Measurements from ENCODE around the gene DMKN. TPM values are rescaled to one million over a fixed set of nuclear protein-coding genes. Genes with fewer than 3 reads are reported as not detected.

Gene DMKN
- total RNA-seq, 1 donor from 2014 or later: not detected

- Histone ChIP-seq H3K36me3 (ENCODE audit: control insufficient read depth in 3 of 3, insufficient read depth in 3 of 3, low read length in 3 of 3) (no peaks in the 10 kb centered on the region), H3K9ac (ENCODE audit: low read depth in 1 of 3, low read length in 3 of 3) (no peak overlapping the region), H3K27ac (ENCODE audit: low read depth, low read length) (no peak overlapping the region), H3K9me3 (ENCODE audit: control insufficient read depth in 3 of 3, low read length in 3 of 3) (no peaks in the 10 kb centered on the region), H3K4me3 (ENCODE audit: low read length in 3 of 3) (peak overlapping the region in 2 of 3 donors; percentile 54), H3K4me1 (ENCODE audit: control insufficient read depth in 3 of 3, insufficient read depth in 3 of 3, low read length in 3 of 3) (peaks cover 0 to 5% (median 3%) of the 10 kb centered on the region in 3 donors), H3K27me3 (ENCODE audit: control insufficient read depth in 3 of 3, insufficient read depth in 3 of 3, low read length in 3 of 3) (peaks cover 57 to 68% (median 65%) of the 10 kb centered on the region in 3 donors)
Observed at GRCh38 chr19:35557539-35558399, 44.3 kb upstream of the DMKN start.

GRCh38 chr19:35556846-35557538, 43.5 kb upstream of the DMKN start:
- peaks cover 0 to 5% (median 3%) of the 10 kb centered on the region in 3 donors for H3K4me1 ChIP-seq (ENCODE audit: control insufficient read depth in 3 of 3, insufficient read depth in 3 of 3, low read length in 3 of 3)
- H3K4me3 ChIP-seq (ENCODE audit: low read length in 3 of 3): no peak overlapping the region
- H3K9me3 ChIP-seq (ENCODE audit: control insufficient read depth in 3 of 3, low read length in 3 of 3): no peaks in the 10 kb centered on the region
- no peak overlapping the region for H3K9ac ChIP-seq (ENCODE audit: low read depth in 1 of 3, low read length in 3 of 3)
- no peak overlapping the region for H3K27ac ChIP-seq (ENCODE audit: low read depth, low read length)
- H3K27me3 ChIP-seq (ENCODE audit: control insufficient read depth in 3 of 3, insufficient read depth in 3 of 3, low read length in 3 of 3): peaks cover 57 to 62% (median 57%) of the 10 kb centered on the region in 3 donors
- H3K36me3 ChIP-seq (ENCODE audit: control insufficient read depth in 3 of 3, insufficient read depth in 3 of 3, low read length in 3 of 3): no peaks in the 10 kb centered on the region

DNA sequence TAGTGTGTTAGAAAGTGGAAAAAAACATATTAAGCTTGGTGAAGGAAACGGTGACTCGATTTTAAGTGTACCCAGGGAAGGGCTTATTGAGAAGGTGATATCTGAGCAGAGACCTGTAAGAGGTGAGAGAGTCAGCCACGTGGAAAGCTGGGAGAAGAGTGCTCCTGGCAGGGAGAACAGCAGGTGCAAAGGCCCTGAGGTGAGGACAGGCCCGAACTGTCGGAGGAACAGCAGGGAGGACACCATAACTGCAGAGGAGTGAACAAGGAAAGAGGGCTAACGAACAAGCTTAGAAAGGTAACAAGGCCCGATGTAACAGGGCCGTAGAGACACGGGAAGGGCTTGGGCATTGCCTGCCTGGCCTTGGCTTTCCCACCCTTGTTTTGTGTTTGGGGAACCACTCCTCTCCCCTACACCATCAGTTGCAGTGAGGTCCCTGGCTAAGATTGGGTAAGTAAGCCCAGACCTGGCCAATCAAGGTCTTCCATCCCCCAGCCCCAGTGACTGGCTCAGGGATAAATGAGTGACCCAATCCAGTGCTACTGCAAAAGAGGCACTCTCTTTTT, 42.7 kb upstream of the DMKN start:
- peaks cover 51 to 56% (median 51%) of the 10 kb centered on the region in 3 donors for H3K27me3 ChIP-seq (ENCODE audit: control insufficient read depth in 3 of 3, insufficient read depth in 3 of 3, low read length in 3 of 3)
- H3K9ac ChIP-seq (ENCODE audit: low read depth in 1 of 3, low read length in 3 of 3): no peak overlapping the region
- H3K4me3 ChIP-seq (ENCODE audit: low read length in 3 of 3): no peak overlapping the region
- no peak overlapping the region for H3K27ac ChIP-seq (ENCODE audit: low read depth, low read length)
- H3K36me3 ChIP-seq (ENCODE audit: control insufficient read depth in 3 of 3, insufficient read depth in 3 of 3, low read length in 3 of 3): no peaks in the 10 kb centered on the region
- H3K4me1 ChIP-seq (ENCODE audit: control insufficient read depth in 3 of 3, insufficient read depth in 3 of 3, low read length in 3 of 3): peaks cover 0 to 5% (median 3%) of the 10 kb centered on the region in 3 donors
- no peaks in the 10 kb centered on the region for H3K9me3 ChIP-seq (ENCODE audit: control insufficient read depth in 3 of 3, low read length in 3 of 3)

DNA sequence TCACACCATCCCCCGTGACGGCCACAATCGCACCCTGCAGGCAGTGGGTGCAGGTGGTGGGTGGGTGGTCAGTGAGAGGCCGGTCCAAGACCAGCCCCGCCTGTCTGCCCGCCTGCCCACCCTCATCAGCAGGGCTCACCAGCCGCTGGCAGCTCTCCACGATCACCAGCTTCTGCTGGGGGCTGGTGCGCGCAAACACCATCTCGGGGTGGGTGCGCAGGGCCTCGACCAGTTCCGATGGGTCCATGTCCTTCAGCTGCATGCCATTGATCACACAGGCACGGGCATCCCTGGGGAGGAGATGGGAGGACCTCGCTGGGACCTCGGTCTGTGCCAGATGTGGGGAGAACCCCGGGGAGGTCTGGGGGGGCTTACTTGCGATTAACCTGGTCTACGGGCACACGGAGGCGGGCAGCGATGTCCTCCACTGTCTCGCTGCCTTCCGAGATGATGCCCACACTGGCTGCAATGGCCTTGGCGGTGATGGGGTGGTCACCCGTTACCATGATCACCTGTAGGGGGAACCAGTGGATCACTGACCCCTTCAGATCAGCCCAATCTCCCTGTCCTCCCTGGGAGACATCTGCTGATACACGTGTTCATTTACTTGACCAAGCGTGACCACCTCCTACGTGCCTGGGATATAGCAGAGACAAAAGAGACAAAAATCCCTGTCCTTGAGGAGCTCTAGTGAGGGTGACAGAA, 42.0 kb upstream of the DMKN start:
- H3K27ac ChIP-seq (ENCODE audit: low read depth, low read length): no peak overlapping the region
- peaks cover 45 to 50% (median 45%) of the 10 kb centered on the region in 3 donors for H3K27me3 ChIP-seq (ENCODE audit: control insufficient read depth in 3 of 3, insufficient read depth in 3 of 3, low read length in 3 of 3)
- no peak overlapping the region for H3K4me3 ChIP-seq (ENCODE audit: low read length in 3 of 3)
- no peak overlapping the region for H3K9ac ChIP-seq (ENCODE audit: low read depth in 1 of 3, low read length in 3 of 3)
- no peaks in the 10 kb centered on the region for H3K9me3 ChIP-seq (ENCODE audit: control insufficient read depth in 3 of 3, low read length in 3 of 3)
- H3K4me1 ChIP-seq (ENCODE audit: control insufficient read depth in 3 of 3, insufficient read depth in 3 of 3, low read length in 3 of 3): peaks cover 0 to 5% (median 3%) of the 10 kb centered on the region in 3 donors
- H3K36me3 ChIP-seq (ENCODE audit: control insufficient read depth in 3 of 3, insufficient read depth in 3 of 3, low read length in 3 of 3): peaks cover 0 to 2% (median 0%) of the 10 kb centered on the region in 3 donors

- H3K27ac ChIP-seq (ENCODE audit: low read depth, low read length): no peak overlapping the region
- peaks cover 32 to 38% (median 32%) of the 10 kb centered on the region in 3 donors for H3K27me3 ChIP-seq (ENCODE audit: control insufficient read depth in 3 of 3, insufficient read depth in 3 of 3, low read length in 3 of 3)
- peaks cover 0 to 5% (median 3%) of the 10 kb centered on the region in 3 donors for H3K4me1 ChIP-seq (ENCODE audit: control insufficient read depth in 3 of 3, insufficient read depth in 3 of 3, low read length in 3 of 3)
- no peak overlapping the region for H3K9ac ChIP-seq (ENCODE audit: low read depth in 1 of 3, low read length in 3 of 3)
- no peak overlapping the region for H3K4me3 ChIP-seq (ENCODE audit: low read length in 3 of 3)
- peaks cover 0 to 2% (median 0%) of the 10 kb centered on the region in 3 donors for H3K36me3 ChIP-seq (ENCODE audit: control insufficient read depth in 3 of 3, insufficient read depth in 3 of 3, low read length in 3 of 3)
- no peaks in the 10 kb centered on the region for H3K9me3 ChIP-seq (ENCODE audit: control insufficient read depth in 3 of 3, low read length in 3 of 3)
Observed at GRCh38 chr19:35554076-35554475, 40.6 kb upstream of the DMKN start.

DNA sequence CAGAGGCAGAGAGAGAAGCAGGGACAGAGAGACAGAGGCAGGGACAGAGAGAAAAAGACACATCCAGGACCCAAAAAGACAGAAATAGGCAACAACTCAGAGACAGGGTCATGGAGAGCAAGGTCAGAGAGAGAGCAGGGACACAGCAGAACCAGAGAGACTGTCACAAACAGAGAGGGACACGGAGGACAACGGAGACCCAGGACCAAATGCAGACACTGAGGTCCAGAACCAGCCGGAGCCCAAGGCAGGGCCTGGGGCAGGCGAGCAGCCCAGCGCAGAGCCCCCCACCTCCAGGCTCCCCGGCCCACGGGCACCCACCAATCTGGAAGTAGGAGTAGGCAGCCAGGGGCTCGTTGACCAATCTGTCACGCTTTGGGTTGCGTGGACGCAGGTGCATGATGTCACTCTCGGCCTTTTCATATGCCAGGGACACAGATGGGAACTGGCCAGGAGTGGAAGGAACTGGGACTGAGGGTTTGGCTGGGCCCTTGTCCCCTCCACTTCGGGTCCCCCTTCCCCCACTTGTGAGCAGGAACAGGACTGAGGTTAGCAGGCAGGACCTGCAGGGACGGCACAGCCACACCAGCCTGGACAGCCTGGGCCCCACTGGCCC, 40.0 kb upstream of the DMKN start:
- H3K9me3 ChIP-seq (ENCODE audit: control insufficient read depth in 3 of 3, low read length in 3 of 3): no peaks in the 10 kb centered on the region
- H3K4me3 ChIP-seq (ENCODE audit: low read length in 3 of 3): no peak overlapping the region
- peaks cover 0 to 5% (median 4%) of the 10 kb centered on the region in 3 donors for H3K4me1 ChIP-seq (ENCODE audit: control insufficient read depth in 3 of 3, insufficient read depth in 3 of 3, low read length in 3 of 3)
- peaks cover 26 to 32% (median 26%) of the 10 kb centered on the region in 3 donors for H3K27me3 ChIP-seq (ENCODE audit: control insufficient read depth in 3 of 3, insufficient read depth in 3 of 3, low read length in 3 of 3)
- no peak overlapping the region for H3K27ac ChIP-seq (ENCODE audit: low read depth, low read length)
- H3K36me3 ChIP-seq (ENCODE audit: control insufficient read depth in 3 of 3, insufficient read depth in 3 of 3, low read length in 3 of 3): peaks cover 0 to 2% (median under 1%) of the 10 kb centered on the region in 3 donors
- H3K9ac ChIP-seq (ENCODE audit: low read depth in 1 of 3, low read length in 3 of 3): no peak overlapping the region

- Histone ChIP-seq H3K4me1 (ENCODE audit: control insufficient read depth in 3 of 3, insufficient read depth in 3 of 3, low read length in 3 of 3) (peaks cover 0 to 2% (median 0%) of the 10 kb centered on the region in 3 donors), H3K4me3 (ENCODE audit: low read length in 3 of 3) (no peak overlapping the region), H3K27me3 (ENCODE audit: control insufficient read depth in 3 of 3, insufficient read depth in 3 of 3, low read length in 3 of 3) (peaks cover 19 to 25% (median 19%) of the 10 kb centered on the region in 3 donors), H3K9me3 (ENCODE audit: control insufficient read depth in 3 of 3, low read length in 3 of 3) (no peaks in the 10 kb centered on the region), H3K27ac (ENCODE audit: low read depth, low read length) (no peak overlapping the region), H3K9ac (ENCODE audit: low read depth in 1 of 3, low read length in 3 of 3) (no peak overlapping the region), H3K36me3 (ENCODE audit: control insufficient read depth in 3 of 3, insufficient read depth in 3 of 3, low read length in 3 of 3) (peaks cover 0 to 6% (median 5%) of the 10 kb centered on the region in 3 donors)
Observed at GRCh38 chr19:35552534-35553384, 39.3 kb upstream of the DMKN start.

DNA sequence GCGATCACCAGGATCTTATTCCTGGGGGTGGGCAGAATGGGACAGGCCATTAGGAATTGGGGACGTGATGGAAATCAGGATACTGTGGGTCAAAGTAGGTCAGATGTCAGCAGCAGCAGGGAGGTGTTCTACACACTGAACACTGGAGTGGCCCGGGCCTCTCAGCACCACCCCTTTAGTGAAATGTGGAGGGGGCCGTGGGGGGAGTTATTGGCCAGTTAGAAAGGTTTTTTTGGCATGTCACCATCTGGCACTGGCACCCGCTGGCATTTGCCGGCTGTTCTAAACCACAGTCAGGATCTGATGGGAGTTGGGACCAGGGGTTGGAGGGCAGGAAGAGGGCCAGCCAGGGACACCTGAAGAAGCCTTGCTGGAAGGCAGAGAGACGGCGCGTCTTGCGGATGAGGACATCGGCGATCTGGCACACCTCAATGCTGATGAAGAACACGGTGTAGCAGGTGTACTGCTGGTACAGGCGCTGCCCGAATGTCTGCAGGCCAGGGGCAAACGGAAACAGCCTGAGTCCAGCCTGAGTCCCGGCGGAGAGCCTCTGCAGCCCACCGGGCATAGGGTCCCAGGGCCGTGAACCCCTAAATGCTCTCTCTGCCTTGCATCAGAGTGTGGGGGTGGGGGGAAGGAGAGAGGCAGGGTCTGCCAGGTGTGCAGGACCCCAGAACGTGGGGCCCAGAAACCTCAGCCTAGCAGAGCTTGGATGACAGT, 37.8 kb upstream of the DMKN start:
- no peak overlapping the region for H3K27ac ChIP-seq (ENCODE audit: low read depth, low read length)
- no peak overlapping the region for H3K4me3 ChIP-seq (ENCODE audit: low read length in 3 of 3)
- peaks cover 7 to 18% (median 16%) of the 10 kb centered on the region in 3 donors for H3K36me3 ChIP-seq (ENCODE audit: control insufficient read depth in 3 of 3, insufficient read depth in 3 of 3, low read length in 3 of 3)
- H3K4me1 ChIP-seq (ENCODE audit: control insufficient read depth in 3 of 3, insufficient read depth in 3 of 3, low read length in 3 of 3): peaks cover 8 to 12% (median 11%) of the 10 kb centered on the region in 3 donors
- H3K27me3 ChIP-seq (ENCODE audit: control insufficient read depth in 3 of 3, insufficient read depth in 3 of 3, low read length in 3 of 3): peaks cover 7 to 13% (median 8%) of the 10 kb centered on the region in 3 donors
- no peaks in the 10 kb centered on the region for H3K9me3 ChIP-seq (ENCODE audit: control insufficient read depth in 3 of 3, low read length in 3 of 3)
- H3K9ac ChIP-seq (ENCODE audit: low read depth in 1 of 3, low read length in 3 of 3): no peak overlapping the region

Measured in skeletal muscle tissue (tissue), 4 donors.